C1 segment of cervical spinal cord (tissue), 14 donors: ENCODE measurements around the gene CMC2.

Experiments used
- DNase-seq, 14 donors: peaks; one replicate each; lab custom pipeline; 2025; lab: John Stamatoyannopoulos, UW

The CMC2 gene

GRCh38 chr16:81006813-81007695, at the start of gene CMC2, which contains the start of gene CENPN:
CMC2 (minus strand) TSS chr16:81006885; CDS start chr16:80997394, 9,491 bp downstream.
CENPN (plus strand) TSS chr16:81007214; CDS start chr16:81011940, 4,726 bp downstream.
- DNase-seq: peak; percentile 96 to 100 (median 99)

- DNase-seq: no peak
Measured at GRCh38 chr16:81053761-81054160, 47.1 kb upstream of the CMC2 start.

DNA sequence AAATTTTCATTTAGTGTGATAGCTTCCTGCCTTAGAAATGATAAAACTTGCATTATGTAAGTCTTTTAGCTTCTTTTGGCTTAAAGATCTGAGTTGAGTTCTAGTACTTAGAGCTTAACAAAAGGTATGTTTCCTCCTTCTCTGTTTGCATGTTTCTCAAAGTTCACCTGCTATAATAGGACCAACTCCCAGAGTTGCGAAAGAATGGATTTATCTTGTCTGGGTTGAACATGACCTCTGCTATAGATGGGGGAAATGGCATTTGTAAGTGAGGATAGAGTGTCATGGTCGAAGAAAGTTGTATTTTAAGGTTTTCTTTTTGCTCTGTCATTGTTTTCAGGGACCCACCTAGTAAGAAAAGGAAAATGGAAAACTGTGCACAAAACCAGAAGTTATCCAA, 36.1 kb upstream of the CMC2 start:
- no peak for DNase-seq

DNA sequence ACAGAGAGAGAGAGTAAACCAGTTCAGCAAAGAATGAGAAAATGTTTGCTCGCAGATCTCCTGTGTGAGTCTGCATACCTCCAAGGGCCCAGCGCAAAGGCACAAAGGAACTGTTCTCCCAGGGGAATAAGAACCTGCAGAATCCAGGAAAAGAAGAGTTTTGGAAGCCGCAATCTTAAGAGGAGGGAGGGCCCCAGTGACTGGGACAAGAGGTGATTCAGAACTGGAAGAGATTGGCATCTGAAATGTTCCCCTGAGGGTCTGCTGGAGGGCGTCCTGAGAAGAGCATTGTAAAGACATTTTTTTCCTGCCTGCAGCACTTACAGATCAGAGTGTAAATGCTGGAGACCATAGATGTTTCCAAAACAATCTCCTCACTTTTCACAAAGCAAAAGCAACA, 35.0 kb upstream of the CMC2 start:
- no peak for DNase-seq

- DNase-seq: no peak
Measured at GRCh38 chr16:81040842-81041241, 34.2 kb upstream of the CMC2 start.

GRCh38 chr16:81040131-81040530, 33.4 kb upstream of the CMC2 start:
- no peak for DNase-seq

GRCh38 chr16:81036751-81037350, 30.2 kb upstream of the CMC2 start:
- no peak for DNase-seq

- peak in 7 of 14 donors; percentile 6 to 57 (median 38) for DNase-seq
Measured at GRCh38 chr16:81035975-81036750, 29.5 kb upstream of the CMC2 start.

DNA sequence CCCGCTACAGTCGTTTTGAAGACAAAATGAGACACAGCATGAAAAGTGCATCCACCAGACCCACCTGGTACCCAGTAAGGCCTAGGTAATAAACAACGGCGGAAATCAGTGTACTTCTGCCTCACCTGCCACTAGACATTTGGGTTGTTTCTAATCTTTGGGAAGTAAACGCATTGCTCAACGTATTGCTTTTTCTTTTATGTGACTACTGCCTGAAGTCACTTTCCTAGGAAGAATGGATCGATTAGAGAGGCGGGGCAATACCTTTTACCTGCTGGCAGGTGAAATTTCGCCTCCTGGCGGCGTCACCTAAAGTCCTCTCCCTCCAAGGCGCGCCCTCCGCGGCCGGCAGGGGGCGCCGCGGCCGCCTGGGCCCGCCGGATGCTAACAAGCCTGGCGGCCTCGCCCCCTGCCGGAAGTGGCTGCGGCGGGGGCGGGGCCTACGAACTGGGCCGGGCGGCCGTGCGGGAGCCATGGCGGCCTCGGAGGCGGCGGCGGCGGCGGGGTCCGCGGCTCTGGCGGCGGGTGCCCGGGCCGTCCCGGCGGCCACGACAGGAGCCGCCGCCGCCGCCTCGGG, 28.8 kb upstream of the CMC2 start, which contains the start of gene ATMIN:
Gene ATMIN, plus strand, starts transcription at position 445 of the 577 bp plus-strand sequence. Its CDS starts 29 bp downstream, at position 474.
- peak in 13 of 14 donors; percentile 6 to 88 (median 57) for DNase-seq

DNA sequence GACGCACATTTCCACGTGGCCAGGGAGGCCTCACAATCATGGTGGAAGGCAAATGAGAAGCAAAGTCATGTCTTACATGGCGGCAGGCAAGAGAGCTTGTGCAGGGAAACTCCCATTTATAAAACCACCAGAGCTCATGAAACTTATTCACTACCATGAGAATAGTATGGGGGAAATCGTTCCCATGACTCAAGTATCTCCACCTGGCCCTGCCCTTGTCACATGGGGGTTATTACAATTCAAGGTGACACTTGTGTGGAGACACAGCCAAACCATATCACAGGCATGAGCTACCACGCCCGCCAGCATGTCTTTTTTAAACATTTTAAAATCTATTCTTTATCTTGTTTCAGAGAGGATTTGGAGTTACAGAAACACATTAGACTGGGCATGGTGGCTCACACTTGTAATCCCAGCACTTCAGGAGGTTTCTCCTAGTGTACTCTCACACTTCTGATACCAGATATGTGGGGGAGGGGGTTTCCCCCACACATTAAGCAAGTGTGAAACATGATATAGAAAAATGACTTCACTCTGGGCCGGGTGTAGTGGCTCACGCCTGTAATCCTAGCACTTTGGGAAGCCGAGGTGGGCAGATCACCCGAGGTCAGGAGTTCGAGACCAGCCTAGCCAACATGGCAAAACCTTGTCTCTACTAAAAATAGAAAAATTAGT, 23.4 kb upstream of the CMC2 start:
- DNase-seq: no peak

GRCh38 chr16:81026429-81026828, 19.7 kb upstream of the CMC2 start:
- DNase-seq: no peak

GRCh38 chr16:81018496-81018895, 11.8 kb upstream of the CMC2 start:
- DNase-seq: peak in 9 of 14 donors; percentile 7 to 50 (median 29)

DNA sequence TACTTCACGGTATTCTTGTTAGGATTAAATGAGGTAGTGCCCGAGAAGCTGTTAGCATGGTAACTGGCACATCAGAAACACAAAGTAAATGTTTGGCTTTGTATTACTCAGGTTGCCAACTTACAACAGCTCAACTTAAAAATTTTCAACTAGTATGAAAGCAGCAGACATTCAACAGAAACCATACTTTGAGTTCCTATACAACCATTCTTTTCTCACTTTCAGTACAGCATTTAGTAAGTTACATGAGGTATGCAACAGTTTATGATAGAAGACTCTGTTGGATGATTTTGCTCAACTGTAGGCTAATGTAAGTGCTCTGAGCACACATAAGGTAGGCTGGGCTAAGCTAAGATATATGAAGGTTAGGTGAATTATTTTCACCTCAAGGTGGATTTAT, 8.0 kb upstream of the CMC2 start:
- DNase-seq: no peak

DNA sequence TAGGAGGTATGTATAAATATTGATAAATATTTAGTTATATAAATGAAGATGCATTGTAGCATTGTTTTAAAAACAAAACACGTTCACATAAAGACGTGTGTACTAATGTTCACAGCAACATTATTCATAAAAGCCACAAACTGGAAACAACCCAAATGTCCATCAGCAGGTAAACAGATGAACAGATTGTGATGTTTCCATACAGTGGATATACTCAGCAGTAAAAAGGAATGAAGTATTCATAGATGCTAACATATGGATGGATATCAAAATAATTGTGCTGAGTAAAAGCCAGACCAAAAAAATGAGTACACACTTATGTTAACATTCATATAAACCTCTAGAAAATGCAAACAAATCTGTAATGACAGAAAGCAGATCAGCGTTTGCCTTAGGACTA, 6.3 kb upstream of the CMC2 start:
- no peak for DNase-seq

DNA sequence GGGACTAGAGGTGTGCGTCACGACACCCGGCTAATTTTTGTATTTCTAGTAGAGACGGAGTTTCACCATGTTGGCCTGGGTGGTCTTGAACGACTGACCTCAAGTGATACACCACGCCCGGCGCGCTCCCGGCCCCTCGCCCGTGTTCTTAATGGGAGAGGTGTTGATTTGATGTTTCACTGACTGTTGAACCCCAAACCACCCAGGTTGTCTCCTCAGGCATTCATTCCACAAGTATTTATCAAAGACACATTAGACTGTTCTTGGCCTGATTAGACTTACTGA, 1.8 kb upstream of the CMC2 start:
- no peak for DNase-seq

GRCh38 chr16:81006211-81006812, 373 bp downstream of the CMC2 start:
- DNase-seq: peak in 7 of 14 donors; percentile 40 to 81 (median 74)

DNA sequence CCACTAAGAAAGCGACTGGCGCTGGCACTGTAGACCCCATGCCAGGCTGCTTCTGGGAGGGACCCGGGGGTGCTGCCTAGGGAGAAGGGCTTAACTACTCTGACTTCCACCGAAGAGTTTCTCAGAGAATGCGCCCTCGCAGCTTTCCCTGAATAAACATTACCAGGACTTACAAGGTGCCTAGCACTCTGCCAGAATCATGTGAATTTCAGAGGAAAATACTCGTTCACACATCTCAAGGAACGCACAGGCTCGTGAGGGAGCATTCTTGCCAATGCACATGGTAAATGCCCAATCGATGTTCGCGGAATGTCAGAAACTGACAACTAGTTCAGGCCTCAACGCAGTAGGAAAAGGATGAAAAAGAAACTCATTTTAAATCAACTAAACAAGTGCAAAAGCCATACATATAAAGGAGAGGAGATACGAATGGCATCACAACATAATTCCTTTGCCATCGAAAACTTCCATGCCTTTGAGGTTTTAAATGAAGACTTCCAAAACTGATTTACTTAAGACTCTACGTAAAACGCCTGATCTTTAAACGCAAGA, 999 bp downstream of the CMC2 start:
- DNase-seq: peak in 2 of 14 donors; percentile 11 to 13

DNA sequence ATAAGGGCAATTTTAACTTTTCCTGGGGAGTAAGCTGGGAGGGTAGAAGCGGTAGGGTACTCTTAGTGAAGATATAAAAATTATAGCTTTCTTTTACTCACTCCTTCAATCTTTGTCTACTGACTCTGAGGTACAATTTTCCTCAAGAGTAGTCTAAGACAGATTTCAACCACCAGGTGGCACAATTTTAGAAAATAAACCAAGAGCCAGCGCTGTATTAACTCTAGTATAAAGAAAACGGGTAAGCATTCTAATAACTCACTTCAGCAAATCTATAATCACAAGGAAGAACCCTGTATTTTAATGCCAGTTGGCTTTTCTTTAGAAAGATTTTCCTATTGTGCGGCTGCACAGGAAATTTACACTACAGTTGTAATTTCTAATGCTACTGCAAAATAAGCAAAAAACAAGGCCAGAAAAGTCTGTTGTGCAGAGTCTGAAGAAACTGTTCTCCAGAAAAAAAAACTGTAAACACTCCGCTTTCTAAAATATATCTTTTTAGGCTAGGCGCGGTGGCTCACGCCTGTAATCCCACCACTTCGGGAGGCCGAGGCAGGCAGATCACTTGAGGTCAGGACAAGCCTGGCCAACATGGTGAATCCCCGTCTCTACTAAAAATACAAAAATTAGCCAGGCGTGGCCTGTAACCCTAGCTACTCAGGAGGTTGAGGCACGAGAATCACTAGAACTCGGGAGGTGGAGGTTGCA, 1.9 kb downstream of the CMC2 start:
- peak in 2 of 14 donors; percentile 15 to 17 for DNase-seq

- no peak for DNase-seq
Measured at GRCh38 chr16:81003610-81004460, 2.9 kb downstream of the CMC2 start.
